ENCODE results near the gene ACVR2B. TPM values are rescaled to one million over a fixed set of nuclear protein-coding genes. Genes with fewer than 3 reads are reported as not detected.

Gene ACVR2B
- total and polyA plus RNA-seq, 2 experiments from 2014 or later: 27.9 to 98.7 TPM

- Mint-ChIP-seq H3K4me1 (peaks cover 3% of the 10 kb centered on the region; the same call in 1 of the 3 replicates), H3K27me3 (ENCODE audit: insufficient read depth, low read depth, poor library complexity) (peaks cover 4% of the 10 kb centered on the region), H3K36me3 (ENCODE audit: low read depth) (peaks cover 68% of the 10 kb centered on the region), H3K4me3 (no peak overlapping the region), H3K9me3 (no peaks in the 10 kb centered on the region; the same call in 2 of the 3 replicates), H3K27ac (no peak overlapping the region)
- ATAC-seq (no peak), DNase-seq (ENCODE audit: low spot score) (no peak)
- Histone ChIP-seq H4K20me1 (replicated peaks; ENCODE audit: insufficient read depth) (peaks cover 10% of the 10 kb centered on the region), H3F3A (replicated peaks; ENCODE audit: low read depth) (no peaks in the 10 kb centered on the region), H3K79me2 (replicated peaks; ENCODE audit: insufficient read depth) (peaks cover 21% of the 10 kb centered on the region), H2AFZ (no peak overlapping the region), H3K4me2 (no peak overlapping the region), H3K4me1 (ENCODE audit: insufficient read depth) (no peaks in the 10 kb centered on the region), H3K27me3 (ENCODE audit: insufficient read depth) (no peaks in the 10 kb centered on the region), H3K27ac (ENCODE audit: low read depth) (no peak overlapping the region), H3K9me2 (ENCODE audit: insufficient read depth) (no peaks in the 10 kb centered on the region), H3K4me3 (no peak overlapping the region), H3K36me3 (ENCODE audit: insufficient read depth) (peaks cover 30% of the 10 kb centered on the region)
- TF ChIP-seq ZNF331 (CRISPR knock-in tag; IDR thresholded peaks at IDR 0.05; ENCODE audit: low read depth): no peak
- no peak for TF ChIP-seq JUNB (IDR thresholded peaks at IDR 0.05; ENCODE audit: unreplicated experiment)
- TF ChIP-seq, protein P1, sequence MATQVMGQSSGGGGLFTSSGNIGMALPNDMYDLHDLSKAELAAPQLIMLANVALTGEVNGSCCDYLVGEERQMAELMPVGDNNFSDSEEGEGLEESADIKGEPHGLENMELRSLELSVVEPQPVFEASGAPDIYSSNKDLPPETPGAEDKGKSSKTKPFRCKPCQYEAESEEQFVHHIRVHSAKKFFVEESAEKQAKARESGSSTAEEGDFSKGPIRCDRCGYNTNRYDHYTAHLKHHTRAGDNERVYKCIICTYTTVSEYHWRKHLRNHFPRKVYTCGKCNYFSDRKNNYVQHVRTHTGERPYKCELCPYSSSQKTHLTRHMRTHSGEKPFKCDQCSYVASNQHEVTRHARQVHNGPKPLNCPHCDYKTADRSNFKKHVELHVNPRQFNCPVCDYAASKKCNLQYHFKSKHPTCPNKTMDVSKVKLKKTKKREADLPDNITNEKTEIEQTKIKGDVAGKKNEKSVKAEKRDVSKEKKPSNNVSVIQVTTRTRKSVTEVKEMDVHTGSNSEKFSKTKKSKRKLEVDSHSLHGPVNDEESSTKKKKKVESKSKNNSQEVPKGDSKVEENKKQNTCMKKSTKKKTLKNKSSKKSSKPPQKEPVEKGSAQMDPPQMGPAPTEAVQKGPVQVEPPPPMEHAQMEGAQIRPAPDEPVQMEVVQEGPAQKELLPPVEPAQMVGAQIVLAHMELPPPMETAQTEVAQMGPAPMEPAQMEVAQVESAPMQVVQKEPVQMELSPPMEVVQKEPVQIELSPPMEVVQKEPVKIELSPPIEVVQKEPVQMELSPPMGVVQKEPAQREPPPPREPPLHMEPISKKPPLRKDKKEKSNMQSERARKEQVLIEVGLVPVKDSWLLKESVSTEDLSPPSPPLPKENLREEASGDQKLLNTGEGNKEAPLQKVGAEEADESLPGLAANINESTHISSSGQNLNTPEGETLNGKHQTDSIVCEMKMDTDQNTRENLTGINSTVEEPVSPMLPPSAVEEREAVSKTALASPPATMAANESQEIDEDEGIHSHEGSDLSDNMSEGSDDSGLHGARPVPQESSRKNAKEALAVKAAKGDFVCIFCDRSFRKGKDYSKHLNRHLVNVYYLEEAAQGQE (IDR thresholded peaks at IDR 0.05; ENCODE audit: unreplicated experiment): no peak
- TF ChIP-seq EZH2 (IDR thresholded peaks at IDR 0.05; ENCODE audit: low read depth, unreplicated experiment): no peak
- no peak for TF ChIP-seq NANOG (IDR thresholded peaks at IDR 0.05; ENCODE audit: borderline replicate concordance)
- TF ChIP-seq POLR2AphosphoS5 (IDR thresholded peaks at IDR 0.05; ENCODE audit: low read depth): no peak
- no peak for TF ChIP-seq CTCF (conservative IDR thresholded peaks at IDR 0.05; ENCODE audit: low read depth in 2 of 2)
- no peak for TF ChIP-seq EZH2phosphoT487 (IDR thresholded peaks at IDR 0.05; ENCODE audit: unreplicated experiment)
- TF ChIP-seq, protein P2, sequence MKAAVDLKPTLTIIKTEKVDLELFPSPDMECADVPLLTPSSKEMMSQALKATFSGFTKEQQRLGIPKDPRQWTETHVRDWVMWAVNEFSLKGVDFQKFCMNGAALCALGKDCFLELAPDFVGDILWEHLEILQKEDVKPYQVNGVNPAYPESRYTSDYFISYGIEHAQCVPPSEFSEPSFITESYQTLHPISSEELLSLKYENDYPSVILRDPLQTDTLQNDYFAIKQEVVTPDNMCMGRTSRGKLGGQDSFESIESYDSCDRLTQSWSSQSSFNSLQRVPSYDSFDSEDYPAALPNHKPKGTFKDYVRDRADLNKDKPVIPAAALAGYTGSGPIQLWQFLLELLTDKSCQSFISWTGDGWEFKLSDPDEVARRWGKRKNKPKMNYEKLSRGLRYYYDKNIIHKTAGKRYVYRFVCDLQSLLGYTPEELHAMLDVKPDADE (IDR thresholded peaks at IDR 0.05): no peak
- TF ChIP-seq ZNF114 (CRISPR knock-in tag; IDR thresholded peaks at IDR 0.05): no peak
- TF ChIP-seq STAT1 (IDR thresholded peaks at IDR 0.05; ENCODE audit: unreplicated experiment): no peak
These were observed 27.2 kb downstream of the ACVR2B start for GRCh38 chr3:38480930-38481329.
